GM18507 (cell line): ENCODE measurements around the gene KDM5B.

Source experiments
- DNase-seq: peaks from one replicate; pipeline ENCODE4 v3.0.0; 2011; ENCODE audit warnings: low read depth; ENCODE audit not compliant: insufficient read length; ENCODE audit errors: extremely low spot score
- FAIRE-seq: peaks from 2 replicates; lab custom pipeline; 2011; peaks lifted over from hg19 to GRCh38; lab: Jason Lieb, UNC

The KDM5B gene

GRCh38 chr1:202818819-202819218 is 10.6 kb upstream of the KDM5B start:
- no peak for DNase-seq
- no peak for FAIRE-seq

DNA sequence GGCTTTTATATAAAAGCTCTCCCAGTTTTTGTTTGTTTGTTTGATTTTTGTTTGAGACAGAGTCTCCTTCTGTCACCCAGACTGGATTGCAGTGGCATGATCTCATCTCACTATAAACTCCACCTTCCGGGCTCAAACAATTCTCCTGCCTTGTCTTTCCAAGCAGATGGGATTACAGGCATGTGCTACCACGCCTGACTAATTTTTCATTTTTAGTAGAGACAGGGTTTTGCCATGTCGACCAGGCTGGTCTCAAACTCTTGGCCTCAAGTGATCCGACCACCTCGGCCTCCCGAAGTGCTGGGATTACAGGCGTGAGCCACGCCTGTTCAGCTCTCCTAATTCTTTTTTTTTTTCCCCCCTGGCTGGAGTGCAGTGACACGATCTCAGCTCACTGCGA is 6.9 kb upstream of the KDM5B start:
- DNase-seq (no peak), FAIRE-seq (no peak)

DNA sequence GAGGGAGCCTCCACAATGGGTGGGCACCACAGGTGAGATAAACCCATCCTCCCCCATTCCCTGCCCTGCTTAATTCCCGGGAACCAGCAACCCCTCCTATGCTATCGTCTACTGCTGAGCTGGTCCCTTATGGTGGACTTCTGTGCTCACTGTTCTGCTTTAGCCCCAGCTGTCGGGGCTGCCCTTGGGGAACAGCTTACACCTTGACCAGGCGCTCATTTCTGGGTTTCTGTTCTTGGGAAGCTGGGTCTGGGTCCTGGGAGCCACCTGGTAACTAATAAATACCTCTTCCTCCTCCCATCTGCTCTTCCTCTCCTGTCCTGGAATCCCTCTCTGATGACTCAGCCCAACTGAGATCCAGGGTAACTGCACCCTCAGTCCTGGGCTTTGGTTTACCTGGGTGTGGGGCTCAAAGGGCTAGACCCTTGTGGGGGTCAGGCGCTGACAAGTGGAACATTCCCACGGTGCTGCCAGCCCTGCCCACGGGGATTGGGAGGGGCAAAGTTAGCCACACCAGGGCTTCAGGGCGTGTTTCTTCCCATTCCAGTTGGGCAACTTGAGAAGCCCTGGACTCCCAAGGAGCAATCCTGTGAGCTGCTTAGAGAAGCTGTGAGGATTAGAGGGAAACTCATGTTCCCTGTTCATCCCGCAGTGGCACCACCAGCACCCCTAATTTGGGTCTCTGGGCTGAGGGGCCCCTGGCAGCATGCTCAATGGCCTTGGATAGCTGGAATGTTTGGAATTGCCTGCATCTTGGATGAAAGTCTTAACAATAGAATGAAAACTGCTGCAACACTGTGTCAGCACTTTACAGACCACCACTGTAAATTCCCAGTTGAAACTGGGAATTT is 4.2 kb upstream of the KDM5B start:
- DNase-seq: no peak
- no peak for FAIRE-seq

GRCh38 chr1:202811296-202812175 is 3.3 kb upstream of the KDM5B start:
- FAIRE-seq: no peak
- DNase-seq: no peak

DNA sequence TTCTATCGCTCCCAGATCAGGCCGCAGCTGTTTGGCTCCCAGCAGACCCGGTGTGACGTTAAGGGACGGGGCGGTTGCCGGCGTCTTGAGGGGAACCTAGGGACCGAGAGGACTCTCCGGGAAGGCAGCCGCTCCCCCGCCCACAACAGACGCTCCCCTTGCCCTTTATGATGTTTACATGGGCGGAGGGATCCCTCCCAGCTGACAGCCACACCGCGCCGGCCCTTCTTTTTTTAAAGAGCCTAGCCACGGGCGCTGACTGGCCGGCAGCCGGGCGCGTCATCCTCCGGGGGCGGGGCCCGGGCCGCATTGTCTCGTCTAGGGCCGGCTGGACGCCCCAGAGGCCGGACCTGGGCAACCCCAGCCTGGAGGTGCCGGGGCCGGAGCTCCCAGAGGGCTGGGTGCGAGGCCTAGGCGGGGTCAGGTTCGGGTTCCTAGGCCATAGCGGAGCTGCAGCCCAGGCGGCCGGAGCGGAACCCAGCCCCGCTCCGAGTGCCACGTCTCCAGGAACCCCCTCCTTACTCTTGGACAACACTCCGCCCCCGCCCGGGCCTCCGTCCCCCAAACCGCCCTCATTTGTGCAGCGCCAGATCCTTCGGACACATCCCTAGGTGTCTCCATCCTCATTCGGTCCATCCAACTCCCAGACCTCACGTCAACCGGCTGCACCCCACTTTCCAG is 2.5 kb upstream of the KDM5B start, which contains the start of gene PCAT6:
PCAT6 (plus strand) TSS at position 340 of the 681 bp plus-strand sequence.
- peak; percentile 81 for DNase-seq
- FAIRE-seq: no peak

DNA sequence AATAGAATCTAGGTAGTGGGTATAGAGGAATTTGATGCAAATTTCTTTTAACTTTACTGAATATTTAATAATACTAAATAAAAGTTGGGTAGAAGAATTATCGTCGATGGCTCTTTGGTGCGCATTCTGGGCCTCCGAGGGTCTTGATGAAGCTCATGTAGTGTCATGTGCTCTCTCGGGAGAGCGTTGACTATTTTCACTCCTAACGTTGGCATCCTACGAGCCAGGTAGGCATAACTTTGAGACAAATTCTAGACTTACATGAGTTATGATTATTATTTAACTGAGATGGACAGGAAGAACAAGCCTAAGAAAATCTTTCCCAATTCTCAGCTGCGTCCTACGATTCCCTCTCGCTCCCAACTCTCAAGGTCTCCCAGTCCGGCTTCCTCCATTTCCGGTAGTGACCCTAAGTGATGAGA is 2.0 kb upstream of the KDM5B start:
- DNase-seq (no peak), FAIRE-seq (no peak)

DNA sequence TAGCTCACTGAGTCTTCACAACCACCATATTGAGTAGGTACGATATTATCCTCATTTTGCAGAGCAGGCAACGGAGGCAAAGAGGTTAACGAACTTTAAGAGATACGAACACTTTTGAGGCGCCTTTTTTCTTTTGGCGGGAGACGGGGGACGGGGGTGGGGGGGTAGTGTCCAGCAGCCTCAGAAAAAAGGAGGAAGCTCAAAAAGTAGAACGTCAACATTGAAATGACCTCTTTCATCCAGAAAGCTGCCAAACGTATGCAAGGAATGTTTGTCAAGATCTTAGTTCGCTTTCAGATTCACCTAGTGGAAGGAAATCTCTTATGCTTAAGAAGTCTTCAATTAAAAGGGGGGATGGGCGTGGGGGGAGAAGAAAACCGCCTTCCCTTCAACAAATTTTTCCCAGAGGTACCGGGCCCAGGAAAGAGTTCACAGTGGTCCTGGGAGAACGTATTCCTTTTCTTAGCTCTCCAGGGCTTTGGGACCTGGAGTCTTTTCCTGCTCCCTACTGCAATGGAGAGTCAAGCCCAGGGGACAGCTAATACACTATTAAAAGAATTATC is 1.5 kb upstream of the KDM5B start:
- no peak for FAIRE-seq
- DNase-seq: no peak

DNA sequence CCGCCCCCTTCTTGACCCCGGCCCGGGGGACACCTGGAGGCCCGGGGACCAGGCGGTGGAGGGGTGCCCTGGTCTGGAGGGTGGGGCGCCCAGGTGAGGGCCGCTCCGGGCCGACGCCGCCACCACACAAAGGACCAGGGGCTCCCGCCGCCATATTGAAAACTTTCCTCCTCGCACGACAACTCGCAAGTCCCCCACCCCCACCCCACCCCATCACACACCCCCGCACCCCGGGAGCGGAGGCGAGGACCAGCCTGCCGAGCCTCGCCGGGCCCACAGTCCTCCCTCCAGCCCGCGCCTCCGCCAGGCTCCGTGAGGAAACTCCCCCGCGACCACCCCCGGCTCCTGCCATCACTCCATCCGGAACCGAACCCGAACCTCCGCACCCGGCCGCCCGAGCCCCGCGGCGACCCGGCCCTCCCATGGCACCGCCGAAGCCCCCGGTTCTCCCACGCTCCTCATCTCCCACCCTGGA is 733 bp downstream of the KDM5B start:
- FAIRE-seq (no peak), DNase-seq (no peak)

DNA sequence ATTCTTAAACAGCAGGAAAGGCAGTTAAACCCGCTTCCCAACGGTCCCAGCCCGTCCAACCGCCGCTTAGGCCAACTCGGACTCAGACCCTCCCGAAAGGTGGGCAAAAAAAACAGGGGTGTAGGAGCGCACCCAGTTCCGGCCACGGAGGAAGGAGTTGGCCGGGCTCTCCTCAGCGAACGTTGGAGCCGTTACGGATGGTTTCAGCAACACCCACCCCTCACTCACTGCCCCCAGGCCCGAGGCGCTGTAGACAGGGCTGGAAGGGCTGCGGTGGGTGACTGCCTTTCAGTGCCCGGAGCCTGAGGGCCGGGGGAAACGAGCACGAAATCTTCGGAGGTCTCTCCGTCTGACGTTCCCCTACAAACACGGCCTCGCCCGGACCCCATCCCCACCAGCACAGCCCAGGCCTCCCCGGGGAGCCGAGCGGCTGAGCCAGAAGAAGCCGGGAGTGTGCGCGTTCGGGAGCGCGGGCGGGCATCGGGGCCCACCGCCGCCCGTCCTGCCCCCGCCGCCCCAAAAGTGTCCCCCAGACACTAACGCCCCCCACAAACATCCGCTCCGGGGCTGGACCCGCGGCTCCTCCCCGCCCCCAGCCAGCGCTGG is 1.3 kb downstream of the KDM5B start:
- FAIRE-seq: no peak
- DNase-seq: no peak

- DNase-seq (no peak), FAIRE-seq (no peak)
Measured at GRCh38 chr1:202805886-202806844, 2.1 kb downstream of the KDM5B start.

DNA sequence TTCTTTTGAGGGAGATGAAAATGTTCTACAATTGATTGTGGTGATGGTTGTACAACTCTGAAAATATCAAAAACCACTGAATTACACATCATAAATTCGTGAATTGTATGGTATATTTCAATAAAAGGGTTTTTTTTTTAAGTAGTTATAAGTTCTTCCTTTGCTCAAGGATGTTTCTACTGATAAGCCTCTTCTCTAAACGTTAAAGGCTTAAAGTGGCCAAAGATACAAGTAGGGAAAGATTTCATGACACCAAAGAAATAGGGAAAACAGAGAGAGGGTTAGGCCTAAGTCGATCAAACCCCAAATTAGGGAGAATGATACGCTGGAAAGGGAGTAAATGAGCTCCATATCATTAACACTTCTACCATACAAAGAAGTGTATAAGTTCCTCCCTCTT is 4.1 kb downstream of the KDM5B start:
- no peak for FAIRE-seq
- no peak for DNase-seq

GRCh38 chr1:202802998-202803932 is 5.0 kb downstream of the KDM5B start:
- DNase-seq (no peak), FAIRE-seq (no peak)

GRCh38 chr1:202802034-202802433 is 6.2 kb downstream of the KDM5B start:
- FAIRE-seq: no peak
- no peak for DNase-seq

DNA sequence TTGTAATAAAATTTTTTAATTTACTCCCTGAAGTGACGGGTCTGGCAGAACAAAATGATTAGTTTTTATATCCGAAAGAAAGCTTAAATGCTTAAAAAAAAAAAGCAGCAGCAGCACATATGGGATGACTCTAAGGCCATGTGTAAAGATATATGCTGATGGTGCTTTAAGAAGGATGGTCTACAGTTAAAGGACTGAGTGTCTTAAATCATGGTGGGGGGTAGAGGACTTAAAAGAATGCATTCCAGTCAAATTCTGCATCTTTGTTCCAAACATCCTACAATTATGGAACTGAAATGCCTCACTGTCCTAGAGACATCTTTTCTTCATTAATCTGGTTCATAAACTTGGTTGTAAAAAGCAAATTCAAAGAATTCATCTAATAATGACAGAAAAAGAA is 7.0 kb downstream of the KDM5B start:
- FAIRE-seq (no peak), DNase-seq (no peak)

DNA sequence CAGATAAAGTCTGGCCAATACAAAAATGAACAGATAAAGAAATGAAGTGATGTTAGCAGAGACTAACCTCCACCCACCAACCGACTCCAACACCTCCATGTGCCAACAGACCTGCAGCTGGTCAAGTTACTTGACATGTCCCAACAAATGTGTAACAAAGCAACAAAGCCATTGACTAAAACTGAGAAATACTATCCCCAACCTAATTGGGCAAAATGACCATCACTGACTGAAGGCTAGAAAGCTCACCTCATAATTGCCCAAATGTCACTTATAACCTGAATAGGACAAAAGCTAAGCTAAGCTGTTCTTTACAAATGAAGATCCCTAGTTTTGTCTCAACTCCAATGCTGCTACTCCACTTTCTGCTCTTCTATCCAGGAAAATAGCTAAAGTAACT is 7.5 kb downstream of the KDM5B start:
- no peak for FAIRE-seq
- no peak for DNase-seq

DNA sequence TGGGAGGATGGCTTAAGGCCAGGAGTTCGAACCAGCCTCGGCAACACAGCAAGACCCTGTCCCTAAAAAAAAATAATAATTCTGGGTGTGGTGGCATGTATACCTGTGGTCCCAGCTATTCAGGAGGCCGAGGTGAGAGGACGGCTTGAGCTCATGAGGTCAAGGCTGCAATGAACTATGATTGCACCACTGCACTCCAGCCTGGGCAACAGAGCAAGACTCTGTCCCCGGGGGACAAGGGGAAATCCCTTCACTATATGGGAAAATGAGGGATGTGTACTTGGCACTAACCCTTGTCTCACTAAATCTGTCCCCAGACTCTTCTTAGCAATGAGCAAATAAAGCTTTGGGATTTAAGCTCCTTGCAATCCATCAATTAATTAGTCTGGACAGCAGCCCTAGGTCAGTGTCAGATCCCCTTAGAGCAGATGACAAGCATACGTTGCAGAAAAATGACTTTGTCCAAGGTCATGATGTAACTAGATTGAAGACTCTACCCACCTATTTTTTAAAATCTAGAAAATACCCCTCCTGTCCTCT is 9.4 kb downstream of the KDM5B start:
- no peak for DNase-seq
- FAIRE-seq: no peak

GRCh38 chr1:202798260-202798659 is 10.0 kb downstream of the KDM5B start:
- DNase-seq (no peak), FAIRE-seq (no peak)
